CD14-positive monocyte (primary cell): ENCODE measurements around the gene BRSK2. TPM values are rescaled to one million over a fixed set of nuclear protein-coding genes. Genes with fewer than 3 reads are reported as not detected.

Experiments used
- DNase-seq, 3 donors: peaks; one replicate each; pipeline ENCODE4 v3.0.0-alpha.2; 2011 to 2022
- H2AFZ ChIP-seq: 2 replicates; pipeline ENCODE4 v1.6.0; 2012; ENCODE audit warnings: mild to moderate bottlenecking, low read depth, low read length, inconsistent platforms; ENCODE audit not compliant: insufficient read depth, poor library complexity, severe bottlenecking
- H3K27ac ChIP-seq, 2 donors: 1 replicate in 1 of 2; 2 replicates in 1 of 2; pipeline ENCODE4 v1.5.1; 2012 to 2013; ENCODE audit warnings: low read length in 2 of 2, control low read depth in 1 of 2, inconsistent platforms in 1 of 2, low read depth in 1 of 2, mild to moderate bottlenecking in 1 of 2
- H3K27me3 ChIP-seq, 2 donors: one replicate each; pipeline versions ENCODE4 v1.6.0 to v1.6.1; 2011 to 2013; ENCODE audit warnings: low read length in 2 of 2; ENCODE audit not compliant: control insufficient read depth in 2 of 2, insufficient read depth in 2 of 2
- H3K36me3 ChIP-seq, 2 donors: replicated peaks in 1 of 2; 1 replicate in 1 of 2; 2 replicates in 1 of 2; pipeline versions ENCODE4 v1.5.1 to v1.6.1; 2012 to 2013; ENCODE audit warnings: low read length in 2 of 2, control low read depth in 1 of 2, inconsistent platforms in 1 of 2, mild to moderate bottlenecking in 1 of 2; ENCODE audit not compliant: insufficient read depth in 2 of 2, control insufficient read depth in 1 of 2
- H3K4me1 ChIP-seq, 2 donors: 1 replicate in 1 of 2; 2 replicates in 1 of 2; pipeline versions ENCODE4 v1.5.1 to v1.6.1; 2012 to 2013; ENCODE audit warnings: low read length in 2 of 2, control low read depth in 1 of 2, inconsistent platforms in 1 of 2, mild to moderate bottlenecking in 1 of 2, moderate library complexity in 1 of 2; ENCODE audit not compliant: insufficient read depth in 2 of 2, control insufficient read depth in 1 of 2
- H3K4me2 ChIP-seq: replicated peaks from 2 replicates; pipeline ENCODE3; 2012; ENCODE audit warnings: low read length, moderate library complexity, mild to moderate bottlenecking; ENCODE audit not compliant: poor library complexity, severe bottlenecking; ENCODE audit errors: extremely low read depth
- H3K4me3 ChIP-seq, 3 experiments: fragments of 200-600 bp in 1 of 3; sonication (generic) in 1 of 3; replicated peaks in 1 of 3; 1 replicate in 2 of 3; 2 replicates in 1 of 3; pipeline ENCODE4 v1.5.1; 2011 to 2013; ENCODE audit warnings: low read length in 3 of 3, mild to moderate bottlenecking in 3 of 3, control low read depth in 2 of 3, low read depth in 2 of 3, inconsistent platforms in 1 of 3, moderate library complexity in 1 of 3
- H3K79me2 ChIP-seq: 2 replicates; pipeline ENCODE4 v1.6.0; 2012; ENCODE audit warnings: mild to moderate bottlenecking, control low read depth, inconsistent platforms, low read length, moderate library complexity; ENCODE audit not compliant: insufficient read depth
- H3K9ac ChIP-seq: 2 replicates; pipeline ENCODE4 v1.6.0; 2017; ENCODE audit warnings: low read length, mild to moderate bottlenecking; ENCODE audit not compliant: insufficient read depth, poor library complexity, severe bottlenecking
- H3K9me3 ChIP-seq, 2 donors: replicated peaks in 1 of 2; 1 replicate in 1 of 2; 2 replicates in 1 of 2; pipeline versions ENCODE4 v1.5.1 to v1.6.1; 2012 to 2013; ENCODE audit warnings: low read length in 2 of 2, control low read depth in 1 of 2; ENCODE audit not compliant: control insufficient read depth in 1 of 2, insufficient read depth in 1 of 2
- H4K20me1 ChIP-seq: 2 replicates; pipeline ENCODE4 v1.6.0; 2012; ENCODE audit warnings: mild to moderate bottlenecking, low read length, control low read depth, moderate library complexity; ENCODE audit not compliant: insufficient read depth
- H3K27ac Mint-ChIP-seq, 7 donors: one replicate each; pipeline ENCODE4 v1.8.0; 2020; ENCODE audit warnings: mild to moderate bottlenecking in 7 of 7, mixed read lengths in 7 of 7, moderate library complexity in 6 of 7, inconsistent platforms in 2 of 7
- H3K27me3 Mint-ChIP-seq, 3 donors: one replicate each; pipeline ENCODE4 v1.8.0; 2021 to 2022; ENCODE audit warnings: low read depth in 3 of 3, mild to moderate bottlenecking in 3 of 3, mixed read lengths in 3 of 3, moderate library complexity in 3 of 3, inconsistent platforms in 1 of 3
- H3K36me3 Mint-ChIP-seq, 2 donors: one replicate each; pipeline ENCODE4 v1.8.0; 2020; ENCODE audit warnings: mixed read lengths in 2 of 2, inconsistent platforms in 1 of 2, mild to moderate bottlenecking in 1 of 2
- H3K4me1 Mint-ChIP-seq: one replicate; pipeline ENCODE4 v1.8.0; 2020; ENCODE audit warnings: mild to moderate bottlenecking, mixed read lengths
- H3K4me3 Mint-ChIP-seq, 2 donors: one replicate each; pipeline ENCODE4 v1.8.0; 2020; ENCODE audit warnings: mild to moderate bottlenecking in 2 of 2, mixed read lengths in 2 of 2, moderate library complexity in 1 of 2
- H3K9me3 Mint-ChIP-seq, 7 donors: one replicate each; pipeline ENCODE4 v1.8.0; 2020 to 2022; ENCODE audit warnings: mixed read lengths in 7 of 7, mild to moderate bottlenecking in 6 of 7, moderate library complexity in 6 of 7, inconsistent platforms in 2 of 7
- CTCF ChIP-seq: fragments of 200-600 bp; IDR thresholded peaks from one replicate; pipeline ENCODE4 v1.8.0; 2022; ENCODE audit warnings: antibody characterized with exemption, mild to moderate bottlenecking
- WGBS: methylation state at CpG from one replicate; pipeline ENCODE4 v1.1.5; 2013; ENCODE audit warnings: missing lambda C conversion rate; ENCODE audit not compliant: insufficient coverage; 5-methylcytosine and 5-hydroxymethylcytosine counted together
- intact Hi-C, 2 donors: fragments of 100-400 bp; cut with micrococcal nuclease; formaldehyde crosslinking; loops; one replicate each; pipeline versions ENCODE4 v1.15.0 to v1.15.1; 2023
- polyA plus RNA-seq, 3 donors: library from polyadenylated mRNA; depleted of rRNA in 1 of 3; unstranded in 2 of 3; stranded (reverse) in 1 of 3; fragments of 300-500 nt in 2 of 3; fragments of >200 nt in 1 of 3; fragmentation: Illumina TruSeq in 2 of 3; gene quantifications; 1 replicate in 2 of 3; 2 replicates in 1 of 3; pipeline ENCODE4 v1.2.3, GENCODE V29; 2012 to 2021

The BRSK2 gene
- polyA plus RNA-seq, 3 donors = 0.13 TPM; not detected in 2

- no peak overlapping the region for H3K27ac ChIP-seq
- no peaks in the 10 kb centered on the region for H3K9me3 ChIP-seq
- no peak for DNase-seq
- peak overlapping the region in 1 of 7 donors; percentile 49 for H3K27ac Mint-ChIP-seq
- H3K9me3 Mint-ChIP-seq = peaks cover 0 to 7% (median 2%) of the 10 kb centered on the region in 7 donors
- H3K4me3 Mint-ChIP-seq = no peak overlapping the region
- H3K36me3 ChIP-seq = no peaks in the 10 kb centered on the region
- TF ChIP-seq CTCF = no peak
- H3K27me3 ChIP-seq = peaks cover 0 to 2% of the 10 kb centered on the region in 2 donors
- no peaks in the 10 kb centered on the region for H3K36me3 Mint-ChIP-seq
- H4K20me1 ChIP-seq = no peaks in the 10 kb centered on the region
- 97% methylated on average over 17 of the region's 25 CpGs for WGBS
- no peak overlapping the region for H2AFZ ChIP-seq
- no peaks in the 10 kb centered on the region for H3K4me1 Mint-ChIP-seq
- intact Hi-C loops = no loop called here
- H3K9ac ChIP-seq = no peak overlapping the region
- H3K27me3 Mint-ChIP-seq = peaks cover 13 to 22% (median 19%) of the 10 kb centered on the region in 3 donors
- no peaks in the 10 kb centered on the region for H3K79me2 ChIP-seq
- no peak overlapping the region for H3K4me3 ChIP-seq
- no peak overlapping the region for H3K4me2 ChIP-seq
- no peaks in the 10 kb centered on the region for H3K4me1 ChIP-seq
Measured at GRCh38 chr11:1375161-1375954, 14.4 kb upstream of the BRSK2 start.

GRCh38 chr11:1375955-1376258 is 13.8 kb upstream of the BRSK2 start:
- no peak overlapping the region for H3K4me2 ChIP-seq
- peaks cover 17 to 26% (median 25%) of the 10 kb centered on the region in 3 donors for H3K27me3 Mint-ChIP-seq
- H3K9me3 ChIP-seq = no peaks in the 10 kb centered on the region
- no peaks in the 10 kb centered on the region for H4K20me1 ChIP-seq
- no peaks in the 10 kb centered on the region for H3K4me1 Mint-ChIP-seq
- peaks cover 0 to 5% of the 10 kb centered on the region in 2 donors for H3K27me3 ChIP-seq
- TF ChIP-seq CTCF = no peak
- peak overlapping the region in 1 of 7 donors; percentile 77 for H3K27ac Mint-ChIP-seq
- no peak overlapping the region for H2AFZ ChIP-seq
- H3K4me3 ChIP-seq = no peak overlapping the region
- WGBS = 93% methylated on average over 16 of the region's 17 CpGs
- intact Hi-C loops = no loop called here
- H3K4me1 ChIP-seq = no peaks in the 10 kb centered on the region
- H3K9ac ChIP-seq = no peak overlapping the region
- H3K27ac ChIP-seq = no peak overlapping the region
- no peak for DNase-seq
- peak overlapping the region in 1 of 2 donors; percentile 62 for H3K4me3 Mint-ChIP-seq
- H3K79me2 ChIP-seq = no peaks in the 10 kb centered on the region
- H3K36me3 ChIP-seq = no peaks in the 10 kb centered on the region
- no peaks in the 10 kb centered on the region for H3K36me3 Mint-ChIP-seq
- peaks cover 0 to 7% (median 2%) of the 10 kb centered on the region in 7 donors for H3K9me3 Mint-ChIP-seq
